ENCODE data around the gene ZSCAN20. TPM values are rescaled to one million over a fixed set of nuclear protein-coding genes. Genes with fewer than 3 reads are reported as not detected.

The ZSCAN20 gene
- total and polyA plus RNA-seq, 9 of the 15 experiments (the other 6 are each of a cell fraction or from before 2014, with no cell fraction given): 0.36 to 3.3 (median 2.0) TPM

GRCh38 chr1:33429856-33430691 is 42.4 kb upstream of the ZSCAN20 start (continued):
- TF ChIP-seq RERE (CRISPR knock-in tag; IDR thresholded peaks at IDR 0.05; ENCODE audit: borderline replicate concordance) (no peak), ZC3H11A (IDR thresholded peaks at IDR 0.05; ENCODE audit: low read depth, low read length) (no peak), EP400 (IDR thresholded peaks at IDR 0.05) (no peak), NFIC (IDR thresholded peaks at IDR 0.05) (no peak), SMARCB1 (IDR thresholded peaks at IDR 0.05; ENCODE audit: insufficient read length, low read depth) (no peak), MTA1 (IDR thresholded peaks at IDR 0.05; ENCODE audit: borderline replicate concordance) (no peak), PPARD (CRISPR knock-in tag; IDR thresholded peaks at IDR 0.05) (no peak), ZSCAN29 (IDR thresholded peaks at IDR 0.05) (no peak), SMARCA5 (IDR thresholded peaks at IDR 0.05) (no peak), CHD7 (IDR thresholded peaks at IDR 0.05; ENCODE audit: low read depth, low read length) (no peak), MAFK (IDR thresholded peaks at IDR 0.05; ENCODE audit: low read length) (no peak)

Data from K562 (cell line).